ENCODE results near the gene ATP2B1. TPM values are rescaled to one million over a fixed set of nuclear protein-coding genes. Genes with fewer than 3 reads are reported as not detected.
A peak's percentile ranks its signal among the peaks of the same experiment; 100 is the strongest.

Gene ATP2B1
- total and polyA plus RNA-seq, 2 of the 13 experiments (the other 11 are each of a cell fraction or from before 2014, with no cell fraction given): 12.1 to 60.2 TPM

- TF ChIP-seq GMEB1 (CRISPR knock-in tag; IDR thresholded peaks at IDR 0.05; ENCODE audit: borderline replicate concordance) (peak; percentile 75), ZHX2 (IDR thresholded peaks at IDR 0.05; ENCODE audit: low read depth) (peak; percentile 75; the same call in 1 of the 2 replicates), ZHX2 (CRISPR knock-in tag; IDR thresholded peaks at IDR 0.05; ENCODE audit: borderline replicate concordance) (peak; percentile 17; the same call in 1 of the 2 replicates), HOXA5 (CRISPR knock-in tag; IDR thresholded peaks at IDR 0.05) (peak; percentile 75; the same call in 1 of the 2 replicates), BCL6 (CRISPR knock-in tag; IDR thresholded peaks at IDR 0.05) (peak; percentile 13; the same call in 1 of the 2 replicates), NKX3-1 (CRISPR knock-in tag; IDR thresholded peaks at IDR 0.05) (peak; percentile 40; the same call in 1 of the 2 replicates), ZNF281 (CRISPR knock-in tag; IDR thresholded peaks at IDR 0.05; ENCODE audit: borderline replicate concordance) (peak; percentile 65; the same call in 1 of the 2 replicates), ZNF589 (CRISPR knock-in tag; conservative IDR thresholded peaks at IDR 0.05) (0 out of 2 replicates have a peak, but pooled peaks have one; percentile 64), ZNF264 (CRISPR knock-in tag; IDR thresholded peaks at IDR 0.05) (0 out of 2 replicates have a peak, but pooled peaks have one; percentile 56), HMGXB4 (CRISPR knock-in tag; IDR thresholded peaks at IDR 0.05; ENCODE audit: borderline replicate concordance in 1 of 2, low read depth in 1 of 2) (peak; percentile 18 to 66; a peak in 3 of 4 replicates)
Measured at GRCh38 chr12:89709157-89709994, 738 bp upstream of the ATP2B1 start (continued).
